ENCODE results near the gene P4HA2. TPM values are rescaled to one million over a fixed set of nuclear protein-coding genes. Genes with fewer than 3 reads are reported as not detected.

The P4HA2 gene
- total and polyA plus RNA-seq, 2 experiments from 2014 or later: 139 to 246 TPM

DNA sequence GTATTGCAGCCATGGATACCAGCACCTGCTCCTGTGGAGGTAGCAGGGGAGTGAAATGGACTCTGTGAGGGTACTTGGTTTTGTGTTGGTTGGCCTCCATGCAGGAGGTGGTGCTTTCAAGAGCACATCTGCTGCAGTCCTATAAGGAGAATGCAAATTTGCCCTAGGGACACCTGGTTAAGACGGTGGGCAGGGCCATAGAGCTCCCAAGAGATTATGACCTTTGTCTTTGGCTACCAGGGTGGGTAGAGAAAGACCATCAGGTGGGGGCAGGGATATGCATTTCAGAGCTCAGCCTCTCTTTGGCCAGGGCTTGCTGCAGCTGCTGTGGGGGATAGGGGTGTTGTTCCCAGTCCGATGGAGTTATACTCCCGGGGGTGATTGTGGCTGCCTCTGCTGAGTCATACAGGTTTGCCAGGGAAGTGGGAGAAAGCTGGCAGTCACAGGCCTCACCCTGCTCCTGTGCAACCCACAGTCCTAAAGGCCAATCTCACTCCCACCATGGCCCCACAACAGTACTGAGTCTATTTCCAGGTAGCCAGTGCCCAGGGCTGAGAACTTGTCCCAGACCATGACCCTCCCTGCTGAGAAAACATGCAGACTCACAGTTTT lies 15.8 kb upstream of the P4HA2 start:
- H3K27ac ChIP-seq: no peak overlapping the region
- H3K9me2 ChIP-seq (replicated peaks; ENCODE audit: insufficient read depth): no peaks in the 10 kb centered on the region
- H3K79me2 ChIP-seq: no peaks in the 10 kb centered on the region
- no peaks in the 10 kb centered on the region for H3K36me3 ChIP-seq (replicated peaks; ENCODE audit: insufficient read depth, low read depth)
- no peak overlapping the region for H3K4me2 ChIP-seq
- H3K4me1 ChIP-seq (ENCODE audit: insufficient read depth): no peaks in the 10 kb centered on the region
- WGBS (ENCODE audit: low lambda C conversion rate, missing lambda C conversion rate): 92% methylated on average over 3 of the region's 3 CpGs
- no peak for DNase-seq (ENCODE audit: low spot score)
- TF ChIP-seq EZH2 (IDR thresholded peaks at IDR 0.05; ENCODE audit: borderline replicate concordance) (no peak), EZH2phosphoT487 (IDR thresholded peaks at IDR 0.05; ENCODE audit: low read depth, severe bottlenecking, unreplicated experiment) (no peak)
- TF ChIP-seq, protein P1, sequence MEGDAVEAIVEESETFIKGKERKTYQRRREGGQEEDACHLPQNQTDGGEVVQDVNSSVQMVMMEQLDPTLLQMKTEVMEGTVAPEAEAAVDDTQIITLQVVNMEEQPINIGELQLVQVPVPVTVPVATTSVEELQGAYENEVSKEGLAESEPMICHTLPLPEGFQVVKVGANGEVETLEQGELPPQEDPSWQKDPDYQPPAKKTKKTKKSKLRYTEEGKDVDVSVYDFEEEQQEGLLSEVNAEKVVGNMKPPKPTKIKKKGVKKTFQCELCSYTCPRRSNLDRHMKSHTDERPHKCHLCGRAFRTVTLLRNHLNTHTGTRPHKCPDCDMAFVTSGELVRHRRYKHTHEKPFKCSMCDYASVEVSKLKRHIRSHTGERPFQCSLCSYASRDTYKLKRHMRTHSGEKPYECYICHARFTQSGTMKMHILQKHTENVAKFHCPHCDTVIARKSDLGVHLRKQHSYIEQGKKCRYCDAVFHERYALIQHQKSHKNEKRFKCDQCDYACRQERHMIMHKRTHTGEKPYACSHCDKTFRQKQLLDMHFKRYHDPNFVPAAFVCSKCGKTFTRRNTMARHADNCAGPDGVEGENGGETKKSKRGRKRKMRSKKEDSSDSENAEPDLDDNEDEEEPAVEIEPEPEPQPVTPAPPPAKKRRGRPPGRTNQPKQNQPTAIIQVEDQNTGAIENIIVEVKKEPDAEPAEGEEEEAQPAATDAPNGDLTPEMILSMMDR (IDR thresholded peaks at IDR 0.05; ENCODE audit: poor library complexity): no peak
- H2AFZ ChIP-seq: no peak overlapping the region
- H4K20me1 ChIP-seq (ENCODE audit: insufficient read depth, poor library complexity, severe bottlenecking): no peaks in the 10 kb centered on the region
- H3K4me3 ChIP-seq: no peak overlapping the region
- H3K27me3 ChIP-seq: no peaks in the 10 kb centered on the region
- H3K9me3 ChIP-seq (ENCODE audit: low read depth): no peaks in the 10 kb centered on the region

DNA sequence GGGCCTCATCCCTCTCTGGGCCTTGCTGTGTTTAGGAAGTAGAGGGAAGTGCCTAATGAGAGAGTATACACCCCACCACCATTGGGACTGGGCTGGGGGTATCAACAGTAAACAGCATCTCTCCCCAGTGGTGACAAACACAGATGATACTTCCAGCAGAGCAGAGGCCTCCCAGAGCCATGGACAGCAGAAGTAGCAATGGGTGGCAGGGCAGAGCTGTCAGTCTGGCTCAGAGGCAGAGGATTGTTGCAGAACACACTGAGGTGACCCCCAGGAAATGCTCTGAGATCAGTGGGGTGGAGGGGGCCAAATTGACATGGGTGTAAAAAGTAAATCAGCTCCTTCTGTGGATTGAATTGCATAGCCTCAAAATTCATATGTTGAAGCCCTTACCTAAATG lies 12.1 kb upstream of the P4HA2 start:
- Histone ChIP-seq H3K4me3 (no peak overlapping the region), H4K20me1 (ENCODE audit: insufficient read depth, poor library complexity, severe bottlenecking) (no peaks in the 10 kb centered on the region), H3K4me1 (ENCODE audit: insufficient read depth) (no peaks in the 10 kb centered on the region), H3K9me2 (replicated peaks; ENCODE audit: insufficient read depth) (no peaks in the 10 kb centered on the region), H3K36me3 (replicated peaks; ENCODE audit: insufficient read depth, low read depth) (no peaks in the 10 kb centered on the region), H3K27me3 (no peaks in the 10 kb centered on the region), H2AFZ (no peak overlapping the region), H3K9me3 (ENCODE audit: low read depth) (no peaks in the 10 kb centered on the region), H3K27ac (no peak overlapping the region), H3K79me2 (no peaks in the 10 kb centered on the region), H3K4me2 (no peak overlapping the region)
- TF ChIP-seq EZH2phosphoT487 (IDR thresholded peaks at IDR 0.05; ENCODE audit: low read depth, severe bottlenecking, unreplicated experiment) (no peak), EZH2 (IDR thresholded peaks at IDR 0.05; ENCODE audit: borderline replicate concordance) (no peak)
- TF ChIP-seq, protein P1 (IDR thresholded peaks at IDR 0.05; ENCODE audit: poor library complexity): no peak
- DNase-seq (ENCODE audit: low spot score): no peak

DNA sequence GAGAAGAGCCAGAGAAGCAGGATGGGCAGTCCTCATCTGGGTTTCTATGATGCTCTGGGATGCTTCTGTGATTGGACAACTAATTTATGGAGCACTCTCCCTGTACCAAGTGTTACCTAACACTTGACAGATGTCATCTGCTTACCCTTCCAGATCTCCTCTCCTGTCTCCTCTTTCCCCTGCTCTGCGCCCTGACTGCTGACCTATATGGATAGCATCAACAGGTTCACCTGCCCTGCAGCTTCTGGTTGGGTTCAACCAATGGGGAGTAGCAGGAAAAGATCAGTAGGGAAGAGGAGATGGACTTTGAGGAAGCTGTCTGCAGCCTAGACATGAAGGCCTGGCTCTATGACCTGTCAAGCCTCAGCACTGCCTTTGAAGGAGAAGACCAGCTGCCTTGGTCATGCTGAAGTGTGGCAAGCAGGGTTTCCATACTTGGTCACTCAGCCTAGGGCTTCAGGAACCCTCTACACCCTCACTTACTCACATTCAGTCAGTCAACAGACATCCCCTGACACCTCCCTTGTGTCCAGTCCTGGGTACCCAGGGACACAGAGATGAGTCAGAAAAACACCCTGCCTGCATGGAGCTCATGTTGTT lies 11.3 kb upstream of the P4HA2 start:
- Histone ChIP-seq H3K27me3 (no peaks in the 10 kb centered on the region), H3K27ac (no peak overlapping the region), H3K4me1 (ENCODE audit: insufficient read depth) (no peaks in the 10 kb centered on the region), H3K9me2 (replicated peaks; ENCODE audit: insufficient read depth) (no peaks in the 10 kb centered on the region), H3K4me2 (no peak overlapping the region), H3K4me3 (no peak overlapping the region), H2AFZ (no peak overlapping the region), H3K9me3 (ENCODE audit: low read depth) (no peaks in the 10 kb centered on the region), H3K36me3 (replicated peaks; ENCODE audit: insufficient read depth, low read depth) (no peaks in the 10 kb centered on the region), H3K79me2 (no peaks in the 10 kb centered on the region), H4K20me1 (ENCODE audit: insufficient read depth, poor library complexity, severe bottlenecking) (no peaks in the 10 kb centered on the region)
- 90% methylated on average over 1 of the region's 1 CpG for WGBS (ENCODE audit: low lambda C conversion rate, missing lambda C conversion rate)
- TF ChIP-seq EZH2phosphoT487 (IDR thresholded peaks at IDR 0.05; ENCODE audit: low read depth, severe bottlenecking, unreplicated experiment) (no peak), EZH2 (IDR thresholded peaks at IDR 0.05; ENCODE audit: borderline replicate concordance) (no peak)
- TF ChIP-seq, protein P1 (IDR thresholded peaks at IDR 0.05; ENCODE audit: poor library complexity): no peak
- no peak for DNase-seq (ENCODE audit: low spot score)
